Measurements from ENCODE around the gene TBR1.
A peak's percentile ranks its signal among the peaks of the same experiment; 100 is the strongest.

TBR1 gene

GRCh38 chr2:161427664-161428587 lies 11.8 kb downstream of the TBR1 start:
- no peak for DNase-seq (ENCODE audit: low spot score)

- no peak for DNase-seq (ENCODE audit: low spot score)
Observed at GRCh38 chr2:161430386-161430785, 14.3 kb downstream of the TBR1 start.

- DNase-seq (ENCODE audit: low spot score): no peak
Observed at GRCh38 chr2:161432107-161432506, 16.0 kb downstream of the TBR1 start.

GRCh38 chr2:161434118-161434517 lies 18.0 kb downstream of the TBR1 start:
- DNase-seq (ENCODE audit: low spot score): no peak

- DNase-seq (ENCODE audit: low spot score): peak; percentile 92
Observed at GRCh38 chr2:161436411-161436810, 20.3 kb downstream of the TBR1 start.

- DNase-seq (ENCODE audit: low spot score): no peak
Observed at GRCh38 chr2:161438598-161438997, 22.5 kb downstream of the TBR1 start.

GRCh38 chr2:161445097-161445496 lies 29.0 kb downstream of the TBR1 start:
- DNase-seq (ENCODE audit: low spot score): no peak

GRCh38 chr2:161448431-161448830 lies 32.3 kb downstream of the TBR1 start:
- no peak for DNase-seq (ENCODE audit: low spot score)

GRCh38 chr2:161471631-161472030 lies 55.5 kb downstream of the TBR1 start:
- no peak for DNase-seq (ENCODE audit: low spot score)

GRCh38 chr2:161474920-161475319 lies 58.8 kb downstream of the TBR1 start:
- DNase-seq (ENCODE audit: low spot score): no peak
